ENCODE results near the gene ATP2B2. TPM values are rescaled to one million over a fixed set of nuclear protein-coding genes. Genes with fewer than 3 reads are reported as not detected.
"Not testable (repeated sequence)": the region's sequence is repeated elsewhere in the genome, so short reads cannot be mapped to it uniquely, and the experiment has no call there.

Gene ATP2B2
- total RNA-seq, 1 experiment from 2014 or later: not detected

- no peak for DNase-seq
- POLR2A ChIA-PET: no interaction called here
- Histone ChIP-seq H3K9me3 (no peaks in the 10 kb centered on the region), H3K36me3 (ENCODE audit: control insufficient read depth, insufficient read depth, low read length) (no peaks in the 10 kb centered on the region), H3K27me3 (replicated peaks; ENCODE audit: control insufficient read depth, insufficient read depth, low read length) (no peaks in the 10 kb centered on the region), H3K4me1 (no peaks in the 10 kb centered on the region), H3K4me3 (ENCODE audit: low read depth, low read length) (no peak overlapping the region)
- Mint-ChIP-seq H3K9me3 (ENCODE audit: unreplicated experiment) (no peaks in the 10 kb centered on the region), H3K4me1 (ENCODE audit: low read depth, unreplicated experiment) (no peaks in the 10 kb centered on the region), H3K27ac (ENCODE audit: unreplicated experiment) (no peak overlapping the region), H3K4me3 (ENCODE audit: unreplicated experiment) (no peak overlapping the region), H3K36me3 (ENCODE audit: insufficient read depth, unreplicated experiment) (no peaks in the 10 kb centered on the region), H3K27me3 (ENCODE audit: insufficient read depth, unreplicated experiment) (peaks cover 30% of the 10 kb centered on the region)
- CTCF ChIA-PET: no interaction called here
- BruUV-seq (replicated peaks): no TSS peak
- intact Hi-C loops (cut with micrococcal nuclease; ENCODE audit: unreplicated experiment): no loop called here
- TF ChIP-seq, protein P1, sequence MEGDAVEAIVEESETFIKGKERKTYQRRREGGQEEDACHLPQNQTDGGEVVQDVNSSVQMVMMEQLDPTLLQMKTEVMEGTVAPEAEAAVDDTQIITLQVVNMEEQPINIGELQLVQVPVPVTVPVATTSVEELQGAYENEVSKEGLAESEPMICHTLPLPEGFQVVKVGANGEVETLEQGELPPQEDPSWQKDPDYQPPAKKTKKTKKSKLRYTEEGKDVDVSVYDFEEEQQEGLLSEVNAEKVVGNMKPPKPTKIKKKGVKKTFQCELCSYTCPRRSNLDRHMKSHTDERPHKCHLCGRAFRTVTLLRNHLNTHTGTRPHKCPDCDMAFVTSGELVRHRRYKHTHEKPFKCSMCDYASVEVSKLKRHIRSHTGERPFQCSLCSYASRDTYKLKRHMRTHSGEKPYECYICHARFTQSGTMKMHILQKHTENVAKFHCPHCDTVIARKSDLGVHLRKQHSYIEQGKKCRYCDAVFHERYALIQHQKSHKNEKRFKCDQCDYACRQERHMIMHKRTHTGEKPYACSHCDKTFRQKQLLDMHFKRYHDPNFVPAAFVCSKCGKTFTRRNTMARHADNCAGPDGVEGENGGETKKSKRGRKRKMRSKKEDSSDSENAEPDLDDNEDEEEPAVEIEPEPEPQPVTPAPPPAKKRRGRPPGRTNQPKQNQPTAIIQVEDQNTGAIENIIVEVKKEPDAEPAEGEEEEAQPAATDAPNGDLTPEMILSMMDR (IDR thresholded peaks at IDR 0.05; ENCODE audit: insufficient read depth in 1 of 2, low read depth in 1 of 2, low read length in 1 of 2, severe bottlenecking in 1 of 2, unreplicated experiment in 1 of 2): no peak
Measured at GRCh38 chr3:10382892-10383849, 122.2 kb downstream of the ATP2B2 start.

GRCh38 chr3:10382445-10382844 is 122.9 kb downstream of the ATP2B2 start:
- H3K36me3 ChIP-seq (ENCODE audit: control insufficient read depth, insufficient read depth, low read length); BruUV-seq (replicated peaks); H3K9me3 ChIP-seq; H3K4me1 Mint-ChIP-seq (ENCODE audit: low read depth, unreplicated experiment); H3K4me1 ChIP-seq; H3K4me3 Mint-ChIP-seq (ENCODE audit: unreplicated experiment); DNase-seq; H3K9me3 Mint-ChIP-seq (ENCODE audit: unreplicated experiment); H3K27ac Mint-ChIP-seq (ENCODE audit: unreplicated experiment); intact Hi-C loops (cut with micrococcal nuclease; ENCODE audit: unreplicated experiment); H3K36me3 Mint-ChIP-seq (ENCODE audit: insufficient read depth, unreplicated experiment); POLR2A ChIA-PET; H3K27me3 ChIP-seq (replicated peaks; ENCODE audit: control insufficient read depth, insufficient read depth, low read length); H3K4me3 ChIP-seq (ENCODE audit: low read depth, low read length): not testable (repeated sequence)
- H3K27me3 Mint-ChIP-seq (ENCODE audit: insufficient read depth, unreplicated experiment): peaks cover 25% of the 10 kb centered on the region
- CTCF ChIA-PET: interaction anchor here (0.6 kb wide), 1 partner anchor 118 kb away, joined by 3 read pairs; no protein-coding TSS in a partner anchor

- Histone ChIP-seq H3K27me3 (replicated peaks; ENCODE audit: control insufficient read depth, insufficient read depth, low read length) (no peaks in the 10 kb centered on the region), H3K36me3 (ENCODE audit: control insufficient read depth, insufficient read depth, low read length) (no peaks in the 10 kb centered on the region), H3K4me3 (ENCODE audit: low read depth, low read length) (no peak overlapping the region), H3K9me3 (no peaks in the 10 kb centered on the region), H3K4me1 (no peaks in the 10 kb centered on the region)
- TF ChIP-seq, protein P1 (IDR thresholded peaks at IDR 0.05; ENCODE audit: insufficient read depth in 1 of 2, low read depth in 1 of 2, low read length in 1 of 2, severe bottlenecking in 1 of 2, unreplicated experiment in 1 of 2): no peak
- no peak overlapping the region for H3K4me3 Mint-ChIP-seq (ENCODE audit: unreplicated experiment)
- no TSS peak for BruUV-seq (replicated peaks)
- H3K27ac Mint-ChIP-seq (ENCODE audit: unreplicated experiment): no peak overlapping the region
- DNase-seq: no peak
- CTCF ChIA-PET: no interaction called here
- intact Hi-C loops (cut with micrococcal nuclease; ENCODE audit: unreplicated experiment): no loop called here
- H3K9me3 Mint-ChIP-seq (ENCODE audit: unreplicated experiment): no peaks in the 10 kb centered on the region
- POLR2A ChIA-PET: no interaction called here
- H3K36me3 Mint-ChIP-seq (ENCODE audit: insufficient read depth, unreplicated experiment): no peaks in the 10 kb centered on the region
- no peaks in the 10 kb centered on the region for H3K4me1 Mint-ChIP-seq (ENCODE audit: low read depth, unreplicated experiment)
- peaks cover 22% of the 10 kb centered on the region for H3K27me3 Mint-ChIP-seq (ENCODE audit: insufficient read depth, unreplicated experiment)
Measured at GRCh38 chr3:10381336-10381735, 124.0 kb downstream of the ATP2B2 start.
